Measurements from ENCODE around the gene SCYGR6.

The SCYGR6 gene

GRCh38 chr2:227713291-227713690 is 11.3 kb downstream of the SCYGR6 start:
- DNase-seq (ENCODE audit: low spot score) = no peak

- no peak for DNase-seq (ENCODE audit: low spot score)
Measured at GRCh38 chr2:227710986-227711385, 13.6 kb downstream of the SCYGR6 start.

GRCh38 chr2:227707390-227707789 is 17.2 kb downstream of the SCYGR6 start:
- no peak for DNase-seq (ENCODE audit: low spot score)

GRCh38 chr2:227706859-227707258 is 17.7 kb downstream of the SCYGR6 start:
- DNase-seq (ENCODE audit: low spot score) = no peak

GRCh38 chr2:227703961-227704360 is 20.6 kb downstream of the SCYGR6 start:
- DNase-seq (ENCODE audit: low spot score) = no peak

- DNase-seq (ENCODE audit: low spot score) = no peak
Measured at GRCh38 chr2:227703280-227703732, 21.3 kb downstream of the SCYGR6 start.

GRCh38 chr2:227701556-227701955 is 23.0 kb downstream of the SCYGR6 start:
- DNase-seq (ENCODE audit: low spot score) = no peak

- no peak for DNase-seq (ENCODE audit: low spot score)
Measured at GRCh38 chr2:227696990-227697679, 27.4 kb downstream of the SCYGR6 start.

- DNase-seq (ENCODE audit: low spot score) = no peak
Measured at GRCh38 chr2:227687189-227687588, 37.4 kb downstream of the SCYGR6 start.

GRCh38 chr2:227684258-227684657 is 40.3 kb downstream of the SCYGR6 start:
- no peak for DNase-seq (ENCODE audit: low spot score)

GRCh38 chr2:227677928-227678327 is 46.6 kb downstream of the SCYGR6 start:
- no peak for DNase-seq (ENCODE audit: low spot score)

- no peak for DNase-seq (ENCODE audit: low spot score)
Measured at GRCh38 chr2:227674485-227674884, 50.1 kb downstream of the SCYGR6 start.
